DLD1 (cell line): ENCODE results near the gene PRKCI.
"Not testable (repeated sequence)": the region's sequence is repeated elsewhere in the genome, so short reads cannot be mapped to it uniquely, and the experiment has no call there.

Experiments used
- in situ Hi-C: cut with HindIII; loops from 2 replicates; pipeline ENCODE4 v1.10.0; 2017; ENCODE audit warnings: low sequenced_read_pairs

PRKCI gene

GRCh38 chr3:170331143-170331542 is 108.9 kb downstream of the PRKCI start:
- in situ Hi-C loops = no loop called here

GRCh38 chr3:170337420-170337819 is 115.2 kb downstream of the PRKCI start:
- in situ Hi-C loops = loop anchor here (5.0 kb wide), 1 partner anchor 50 kb away; no protein-coding TSS in a partner anchor

GRCh38 chr3:170338690-170339340 is 116.6 kb downstream of the PRKCI start:
- in situ Hi-C loops = loop anchor here (5.0 kb wide), 1 partner anchor 48 kb away; no protein-coding TSS in a partner anchor

GRCh38 chr3:170342273-170342672 is 120.0 kb downstream of the PRKCI start:
- in situ Hi-C loops = not testable (repeated sequence)

GRCh38 chr3:170343859-170344258 is 121.6 kb downstream of the PRKCI start:
- in situ Hi-C loops = not testable (repeated sequence)

GRCh38 chr3:170344971-170345370 is 122.7 kb downstream of the PRKCI start:
- in situ Hi-C loops = no loop called here

GRCh38 chr3:170346481-170347392 is 124.5 kb downstream of the PRKCI start:
- in situ Hi-C loops = no loop called here

- in situ Hi-C loops = no loop called here
Observed at GRCh38 chr3:170350515-170351413, 128.5 kb downstream of the PRKCI start.

GRCh38 chr3:170352936-170353335 is 130.7 kb downstream of the PRKCI start:
- in situ Hi-C loops = no loop called here

- in situ Hi-C loops = no loop called here
Observed at GRCh38 chr3:170353485-170353884, 131.3 kb downstream of the PRKCI start.

GRCh38 chr3:170354760-170355159 is 132.5 kb downstream of the PRKCI start:
- in situ Hi-C loops = no loop called here
